Fibroblast of gingiva (primary cell): ENCODE measurements around the gene TRIM33.
"Not testable (repeated sequence)": the region's sequence is repeated elsewhere in the genome, so short reads cannot be mapped to it uniquely, and the experiment has no call there.

Source experiments
- DNase-seq: peaks from one replicate; pipeline ENCODE4 v3.0.0-alpha.2; 2011; ENCODE audit warnings: low read depth

The TRIM33 gene

DNA sequence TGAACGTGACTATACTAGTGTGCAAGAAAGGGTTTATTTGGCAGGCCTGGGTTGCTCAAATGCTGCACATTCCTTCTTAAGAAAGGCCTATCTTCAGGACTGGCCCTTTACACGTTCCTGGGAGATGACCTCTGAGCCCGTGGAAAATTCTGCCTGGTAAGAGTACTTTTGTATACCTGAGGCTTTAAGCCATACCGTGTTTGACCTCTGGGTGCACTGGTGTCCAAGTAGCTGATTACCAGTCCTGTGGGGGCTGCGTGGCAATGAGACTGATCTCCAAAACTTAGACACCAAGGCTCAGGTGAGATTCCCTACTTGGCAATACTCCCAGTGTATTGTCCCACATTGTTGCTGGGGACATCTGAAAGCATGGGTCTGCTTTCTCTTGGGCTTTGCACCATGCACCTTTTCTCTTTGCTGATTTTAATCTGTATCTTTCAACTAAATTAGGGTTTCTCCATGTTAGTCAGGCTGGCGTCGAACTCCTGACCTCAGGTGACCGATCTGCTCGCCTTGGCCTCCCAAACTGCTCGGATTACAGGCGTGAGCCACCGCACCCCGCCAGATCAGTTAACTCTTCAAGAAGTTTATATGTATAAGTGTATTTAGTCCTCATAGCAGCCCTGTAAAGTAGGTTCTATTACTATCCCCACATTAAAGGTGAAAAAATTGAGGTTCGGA, 44.5 kb downstream of the TRIM33 start:
- DNase-seq: no peak

DNA sequence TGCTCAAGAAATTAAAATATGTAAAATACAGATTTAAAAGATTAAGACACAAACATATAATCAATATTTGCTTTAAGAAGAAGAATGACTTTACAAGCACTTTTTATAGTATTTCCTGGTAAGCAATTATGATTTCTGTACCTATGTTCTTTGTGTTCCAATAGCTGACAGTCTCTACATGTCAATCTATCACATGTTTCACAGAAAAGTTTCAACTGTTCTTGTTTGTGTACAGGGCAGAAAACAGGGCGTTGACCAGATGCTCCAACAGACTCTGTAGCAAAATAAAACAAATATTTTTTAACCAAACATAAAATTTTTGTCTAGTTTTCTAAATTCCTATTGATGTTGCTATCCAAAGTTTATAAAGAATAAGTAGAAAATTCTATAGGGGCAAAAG, 48.0 kb downstream of the TRIM33 start:
- no peak for DNase-seq

DNA sequence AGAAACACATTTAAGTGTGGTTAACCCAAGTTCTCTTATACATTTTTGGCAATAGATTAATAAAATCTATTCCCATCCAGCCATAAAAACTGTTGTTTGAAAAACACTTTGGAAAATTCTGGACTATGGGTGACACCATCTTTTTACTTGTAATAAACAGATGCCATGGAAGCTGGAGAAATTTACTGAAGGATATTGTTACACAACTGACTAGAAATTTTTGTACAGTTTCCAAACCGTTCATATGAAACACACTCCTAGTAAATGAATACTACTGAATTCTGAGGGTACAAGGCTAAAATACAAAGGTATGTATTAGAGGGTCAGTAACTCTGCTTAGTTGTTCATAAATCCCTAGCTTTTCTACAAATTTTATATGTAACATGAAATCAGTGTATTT, 48.7 kb downstream of the TRIM33 start:
- peak; percentile 57 for DNase-seq

DNA sequence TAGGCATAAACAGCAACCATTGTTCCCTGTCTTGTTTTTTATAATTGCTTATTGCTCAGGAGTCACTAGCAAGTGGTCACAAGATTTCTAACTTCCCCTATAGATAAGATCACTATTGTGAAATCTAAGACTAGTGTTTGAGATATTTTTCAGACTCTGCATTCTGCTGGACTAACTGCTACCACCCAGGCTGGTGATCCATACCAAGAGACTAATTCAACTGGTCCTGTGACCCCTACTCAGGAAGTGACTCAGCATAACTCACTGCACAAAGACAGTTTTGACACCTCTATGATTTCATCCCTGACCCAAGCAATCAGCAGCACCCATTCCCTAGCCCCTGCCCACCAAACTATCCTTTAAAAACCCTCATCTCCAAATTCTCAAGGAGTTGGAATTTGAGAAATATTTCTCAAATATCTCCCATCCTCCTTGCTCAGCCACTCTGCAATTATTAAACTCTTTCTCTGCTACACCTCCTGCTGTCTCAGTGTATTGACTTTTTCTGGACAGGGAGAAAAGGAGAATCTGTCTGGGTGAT, 52.7 kb downstream of the TRIM33 start:
- DNase-seq: no peak

DNA sequence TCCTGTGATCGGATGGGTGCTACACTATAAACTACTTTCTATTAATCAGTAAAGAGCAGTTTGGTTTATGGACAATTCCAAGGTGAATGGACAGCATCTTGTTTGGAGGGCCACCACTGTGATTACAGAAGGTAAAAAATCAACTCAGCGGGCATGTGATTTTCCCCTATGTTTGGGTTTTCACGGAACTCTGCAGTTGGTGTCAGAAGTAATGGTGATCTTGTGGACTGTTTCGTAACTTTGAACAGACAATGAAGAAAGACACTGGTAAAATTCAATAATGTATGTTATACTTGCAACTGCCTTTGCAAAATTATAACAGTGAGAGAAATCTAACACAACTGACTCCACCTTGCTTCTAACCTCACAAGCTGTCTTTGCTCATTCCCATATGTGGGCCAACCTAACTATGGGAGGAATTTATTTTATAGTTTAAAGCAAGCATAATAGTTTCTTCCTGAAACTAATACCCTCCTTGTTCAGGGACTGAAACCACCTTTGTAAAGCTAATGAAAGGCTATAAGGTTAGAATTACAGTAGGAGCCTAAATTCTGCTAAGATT, 53.2 kb downstream of the TRIM33 start:
- no peak for DNase-seq

DNA sequence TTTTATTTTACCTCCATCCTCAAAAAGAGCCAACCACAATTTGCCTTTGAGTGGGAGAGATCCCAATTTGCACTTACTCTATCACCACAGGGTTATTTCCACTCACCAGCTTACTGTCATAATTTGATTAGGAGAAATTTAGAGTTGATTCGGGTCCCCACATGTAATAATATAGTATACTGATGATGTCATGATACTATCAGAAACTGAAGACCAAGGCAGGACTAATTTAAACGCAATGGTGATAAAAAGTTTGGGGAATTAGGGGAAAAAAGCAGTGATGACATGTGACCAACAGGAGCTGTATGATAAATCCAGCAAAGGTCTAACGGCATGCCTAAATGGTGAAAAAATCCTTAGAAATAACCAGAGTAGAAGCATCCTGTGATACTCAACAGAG, 54.4 kb downstream of the TRIM33 start:
- no peak for DNase-seq

DNA sequence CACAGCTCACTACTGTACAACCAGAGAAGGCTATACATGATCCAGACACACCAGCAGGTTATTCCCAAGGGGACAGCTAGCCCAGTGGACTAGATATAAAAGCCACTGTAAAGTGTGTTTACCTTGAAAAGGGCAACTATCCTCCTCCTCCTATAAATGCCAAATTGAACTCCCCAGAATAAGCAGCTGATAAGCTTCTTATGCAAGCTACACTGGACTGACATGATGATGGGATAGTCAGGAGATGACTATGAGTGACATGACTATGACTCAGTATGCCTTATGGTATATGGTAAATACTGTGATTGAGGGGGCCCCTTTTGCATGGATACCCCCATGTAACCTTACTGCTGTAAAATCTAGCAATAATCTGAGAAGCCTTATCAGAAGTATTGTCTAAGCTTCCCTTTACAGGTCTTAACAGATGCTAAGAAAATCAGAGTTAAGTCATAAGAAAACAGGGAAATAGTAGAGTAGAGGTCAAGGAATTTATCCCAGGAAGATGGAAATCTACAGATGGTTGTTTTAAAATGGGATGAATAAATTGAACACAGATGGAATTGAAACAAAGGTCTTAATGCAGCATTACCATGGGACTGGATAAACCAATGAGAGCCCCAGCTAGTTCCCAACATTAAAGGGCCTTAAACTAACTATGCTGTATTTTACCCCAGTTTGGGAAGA, 55.8 kb downstream of the TRIM33 start:
- no peak for DNase-seq

DNA sequence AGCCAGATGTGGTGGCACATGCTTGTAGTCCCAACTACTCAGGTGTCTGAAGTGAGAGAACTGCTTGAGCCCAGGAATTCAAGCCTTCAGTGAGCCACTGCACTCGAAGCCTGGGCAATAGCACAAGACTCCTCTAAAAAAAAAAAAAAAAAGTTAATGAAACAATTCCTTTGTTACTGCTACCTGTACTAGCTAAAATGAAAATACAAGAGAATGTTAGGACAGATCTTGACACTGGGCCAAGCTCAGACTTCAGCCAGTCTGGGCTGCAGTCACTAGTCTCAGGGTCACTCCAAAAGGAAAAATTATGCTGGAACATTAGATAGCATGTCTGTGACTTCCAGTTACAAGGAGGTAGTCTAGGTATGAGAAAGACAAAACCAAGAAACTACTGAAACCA, 56.5 kb downstream of the TRIM33 start:
- DNase-seq: no peak

DNA sequence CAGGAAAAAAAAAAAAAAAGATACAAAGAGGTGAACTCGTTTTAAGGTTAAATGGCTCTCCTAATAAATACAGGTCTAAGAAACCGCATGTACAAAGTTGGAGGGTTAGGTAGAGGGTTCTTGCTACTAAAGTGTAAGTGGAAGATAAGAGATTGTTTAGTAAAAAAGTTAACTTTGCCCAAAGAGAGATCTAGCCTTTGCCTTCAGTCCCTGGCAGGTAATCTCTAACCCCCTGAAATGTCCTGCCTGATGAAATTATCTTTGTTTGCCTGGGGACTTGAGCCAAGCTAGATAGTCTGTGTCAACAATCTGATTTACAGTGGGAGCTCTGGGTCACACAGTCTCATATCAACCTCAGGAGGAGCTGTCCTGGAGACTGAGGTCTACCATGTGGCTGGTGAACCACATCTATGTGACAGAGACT, 57.6 kb downstream of the TRIM33 start:
- DNase-seq: no peak

DNA sequence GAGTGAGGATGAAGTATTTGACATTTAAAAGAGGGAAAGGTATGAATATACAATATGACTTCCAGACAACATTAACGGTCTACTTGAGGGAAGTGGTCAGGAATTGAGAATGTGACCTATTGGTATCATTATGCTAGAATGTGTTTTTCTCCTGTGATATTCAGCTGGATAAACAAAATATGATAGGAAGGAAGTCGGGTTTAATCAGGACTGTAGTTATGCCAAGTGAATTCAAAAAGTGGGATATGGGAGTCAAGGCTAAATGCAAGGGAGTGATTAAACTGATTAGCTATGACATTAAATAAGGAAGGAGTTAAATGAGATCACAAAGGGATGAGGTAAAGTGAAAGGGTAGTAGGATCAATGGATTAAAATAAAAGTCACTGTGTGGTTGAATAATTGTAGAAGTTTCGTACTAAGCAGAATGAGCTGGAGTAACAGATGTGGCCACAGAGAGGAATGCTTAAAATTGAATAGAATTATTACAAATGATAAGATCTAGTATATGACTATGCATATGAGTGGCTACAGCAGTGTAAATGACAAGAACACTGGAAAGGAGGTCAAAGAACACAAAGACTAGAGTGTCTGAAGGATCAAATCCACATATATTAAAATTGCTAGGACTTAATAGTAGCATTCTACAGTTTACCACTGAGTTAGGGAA, 62.5 kb downstream of the TRIM33 start:
- DNase-seq: no peak

DNA sequence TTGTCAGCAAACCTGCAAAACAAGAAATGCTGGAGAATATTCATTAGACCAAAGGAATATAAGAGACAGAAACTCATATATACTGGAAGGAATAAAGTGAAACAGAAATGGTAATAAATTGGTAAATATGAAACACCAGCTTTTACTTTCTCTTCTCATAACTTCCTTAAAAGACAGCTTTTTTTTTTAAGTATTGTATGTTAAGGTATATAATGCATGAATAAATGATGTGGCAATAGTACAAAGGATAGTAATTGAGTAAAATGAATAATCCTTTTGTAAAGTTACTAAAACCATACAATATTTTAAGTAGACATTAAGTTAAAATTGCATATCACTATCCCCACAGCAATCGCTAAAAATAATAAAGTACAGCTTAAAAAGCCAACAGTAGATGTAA, 64.8 kb downstream of the TRIM33 start:
- DNase-seq: no peak

DNA sequence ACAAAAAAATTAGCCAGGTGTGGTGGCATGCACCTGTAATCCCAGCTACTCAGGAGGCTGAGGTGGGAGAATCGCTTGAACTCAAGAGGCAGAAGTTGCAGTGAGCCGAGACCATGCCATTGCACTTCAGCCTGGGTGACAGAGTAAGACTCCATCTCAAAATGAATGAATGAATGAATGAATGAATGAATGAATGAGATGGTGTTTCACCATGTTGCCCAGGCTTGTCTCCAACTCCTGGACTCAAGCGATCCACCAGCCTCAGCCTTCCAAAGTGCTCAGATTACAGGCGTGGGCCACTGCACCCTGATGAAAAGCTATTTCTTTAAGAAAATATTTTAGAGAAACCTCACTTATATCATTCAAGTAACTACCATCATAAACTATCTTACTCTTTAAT, 67.8 kb downstream of the TRIM33 start:
- not testable (repeated sequence) for DNase-seq

DNA sequence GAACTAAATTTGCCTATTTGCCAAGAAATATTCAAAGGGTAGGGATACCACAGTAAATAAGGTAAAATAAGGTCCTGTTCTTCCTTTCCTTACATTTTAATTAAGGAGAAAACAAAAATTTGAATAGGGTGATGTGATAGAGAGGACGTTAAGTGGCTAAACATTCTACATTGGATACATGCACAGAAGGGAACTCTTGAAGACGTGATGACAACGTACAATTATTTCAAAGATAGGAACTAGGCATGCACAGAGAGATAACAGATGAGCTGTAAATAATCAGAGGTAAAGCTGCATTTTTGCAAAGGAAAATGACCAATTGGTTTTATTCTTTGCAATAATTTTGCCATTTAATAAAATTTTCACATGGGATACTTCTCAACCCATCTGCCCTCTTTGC, 69.7 kb downstream of the TRIM33 start:
- DNase-seq: no peak

DNA sequence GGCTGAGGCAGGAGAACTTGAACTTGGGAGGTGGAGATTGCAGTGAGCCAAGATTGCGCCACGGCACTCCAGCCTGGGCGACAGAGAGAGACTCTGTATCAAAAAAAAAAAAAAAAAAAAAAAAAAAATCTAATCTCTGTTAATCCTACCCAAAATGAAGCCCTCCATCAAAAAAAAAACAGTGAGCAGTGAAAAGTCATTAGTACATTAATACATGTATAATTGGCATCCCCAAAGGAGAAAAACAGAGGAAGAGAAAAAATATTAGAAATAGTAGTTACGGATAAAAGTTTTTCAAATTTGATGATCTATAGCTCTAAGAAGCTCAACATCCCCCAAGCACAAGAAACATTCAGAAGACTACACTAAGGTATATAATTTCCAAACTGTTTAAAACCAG, 71.6 kb downstream of the TRIM33 start:
- DNase-seq: no peak

DNA sequence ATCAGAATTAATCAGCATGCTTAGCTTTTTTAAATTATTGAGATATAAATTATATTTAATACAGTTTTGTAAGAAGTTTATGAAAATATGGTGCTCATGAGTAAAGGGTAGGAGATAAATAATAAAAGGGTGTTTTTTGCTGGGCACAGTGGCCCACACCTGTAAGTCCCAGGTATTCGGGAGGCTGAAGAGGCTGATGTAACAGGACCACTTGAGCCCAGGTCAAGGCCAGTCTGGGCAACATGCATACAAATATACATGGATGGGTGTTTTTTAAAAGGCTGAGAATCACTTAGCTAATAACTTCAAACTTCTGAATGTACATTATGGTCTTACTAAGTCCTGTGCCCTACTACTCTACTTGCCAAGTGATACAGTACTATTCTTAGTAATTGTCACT, 73.2 kb downstream of the TRIM33 start:
- no peak for DNase-seq

DNA sequence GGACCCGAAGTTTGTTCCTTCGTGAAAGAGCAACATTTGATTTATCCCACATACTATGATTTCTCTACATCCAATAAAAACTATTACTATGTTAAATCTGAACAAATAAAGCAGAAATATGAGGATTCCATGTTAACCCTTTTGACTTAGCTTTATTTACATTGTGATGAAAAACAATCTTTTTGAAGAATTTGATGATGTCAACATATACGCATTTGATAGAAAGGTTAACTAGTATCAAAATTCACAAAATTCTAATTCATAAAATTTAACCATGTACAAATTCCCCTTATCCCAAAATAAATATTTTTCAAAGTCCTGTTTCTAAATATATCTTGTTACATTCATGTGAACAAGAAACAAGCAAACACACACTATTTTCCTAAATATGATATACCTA, 74.2 kb downstream of the TRIM33 start:
- DNase-seq: no peak

DNA sequence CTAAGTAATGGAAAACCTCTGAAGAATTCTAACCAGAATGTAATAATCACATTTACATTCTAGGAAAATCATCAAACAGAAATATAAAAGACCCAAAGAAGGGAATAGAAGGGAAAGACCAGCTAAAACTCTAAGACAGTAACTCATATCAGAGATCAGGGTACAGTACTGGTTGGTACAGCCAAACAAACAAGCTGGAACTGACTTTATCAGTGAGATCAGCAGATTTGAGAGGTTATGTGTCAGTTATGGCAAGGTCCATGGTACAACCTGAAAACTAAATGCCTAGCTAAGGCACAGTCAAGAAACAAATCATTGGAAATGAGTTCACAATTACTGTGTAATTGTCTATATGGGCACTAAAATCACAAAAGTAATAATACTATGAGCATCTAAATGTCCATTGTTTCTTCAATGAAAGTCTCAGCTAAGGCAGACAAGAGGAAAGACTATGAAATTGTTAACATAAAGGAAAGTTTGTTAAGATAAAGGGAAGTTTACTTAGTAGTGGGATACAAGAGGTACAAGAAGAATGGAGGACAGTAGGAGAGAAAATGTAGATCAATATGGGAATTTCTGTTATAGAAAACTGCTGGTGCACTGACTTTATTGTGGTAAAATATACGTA, 75.8 kb downstream of the TRIM33 start:
- no peak for DNase-seq

DNA sequence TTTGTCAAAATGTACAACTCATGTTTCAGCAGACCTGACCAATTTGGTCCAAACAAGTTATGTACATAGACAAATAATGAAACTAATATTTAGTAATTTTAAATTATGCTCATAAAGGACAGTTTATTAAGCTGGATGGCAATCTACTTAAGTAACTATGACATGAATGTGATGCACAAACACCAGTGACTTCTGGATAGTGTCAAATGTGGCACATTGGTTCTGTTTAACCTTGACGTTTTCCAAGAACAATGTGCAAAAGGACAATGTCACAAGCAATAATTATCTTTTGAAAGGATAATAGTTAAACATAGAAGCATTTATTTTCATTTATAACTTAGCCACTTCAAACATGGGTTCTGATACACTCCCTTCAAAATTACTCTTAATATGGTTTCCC, 80.0 kb downstream of the TRIM33 start:
- no peak for DNase-seq

DNA sequence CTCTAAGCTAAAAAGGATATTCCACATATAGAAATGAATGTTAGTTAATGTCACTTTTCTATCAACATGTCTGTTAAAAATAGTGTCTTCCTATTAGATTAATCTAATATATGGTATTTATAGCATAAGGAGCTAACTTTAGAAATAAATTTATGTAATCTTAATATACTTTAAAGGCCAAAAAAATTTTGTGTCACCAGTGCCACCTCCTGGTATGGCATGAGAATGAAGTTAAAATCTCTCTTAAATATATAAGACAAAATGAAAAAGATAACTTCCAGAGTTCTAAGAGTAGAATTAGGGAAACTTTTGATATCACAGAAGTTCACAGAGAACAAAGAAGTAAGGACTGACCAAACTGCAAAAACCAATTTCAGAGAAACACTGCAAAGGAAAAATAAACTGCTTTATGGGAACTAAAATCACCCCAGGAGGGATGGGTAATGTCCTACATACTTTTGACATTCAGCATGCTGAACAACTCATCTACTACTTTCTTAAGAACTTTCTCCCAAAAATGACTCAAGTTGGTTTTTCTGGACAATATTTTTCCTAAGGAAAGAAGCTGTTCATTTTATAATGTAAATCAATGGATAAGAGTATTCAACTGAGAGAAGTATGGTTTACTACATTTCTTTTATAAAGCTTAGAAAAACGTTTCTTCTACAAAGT, 82.8 kb downstream of the TRIM33 start:
- peak; percentile 2 for DNase-seq

DNA sequence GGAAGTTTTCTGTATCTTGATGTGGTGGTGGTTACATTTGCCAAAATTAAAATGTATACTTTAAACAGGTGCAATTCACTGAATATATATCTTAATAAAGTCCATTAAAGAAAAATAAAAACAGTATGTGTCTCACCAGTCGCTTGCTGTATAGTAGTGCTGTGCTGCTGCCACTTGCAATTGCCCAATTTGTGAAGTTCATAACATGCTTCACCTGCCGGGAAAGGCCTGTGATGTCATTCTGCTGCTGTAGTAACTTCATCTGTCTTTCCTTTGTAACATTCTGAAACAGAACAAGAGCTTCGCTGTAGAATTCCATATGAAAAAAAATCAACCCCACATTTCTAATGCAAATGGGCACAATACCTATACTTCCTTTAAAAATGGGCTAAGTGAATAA, 83.4 kb downstream of the TRIM33 start:
- DNase-seq: no peak

DNA sequence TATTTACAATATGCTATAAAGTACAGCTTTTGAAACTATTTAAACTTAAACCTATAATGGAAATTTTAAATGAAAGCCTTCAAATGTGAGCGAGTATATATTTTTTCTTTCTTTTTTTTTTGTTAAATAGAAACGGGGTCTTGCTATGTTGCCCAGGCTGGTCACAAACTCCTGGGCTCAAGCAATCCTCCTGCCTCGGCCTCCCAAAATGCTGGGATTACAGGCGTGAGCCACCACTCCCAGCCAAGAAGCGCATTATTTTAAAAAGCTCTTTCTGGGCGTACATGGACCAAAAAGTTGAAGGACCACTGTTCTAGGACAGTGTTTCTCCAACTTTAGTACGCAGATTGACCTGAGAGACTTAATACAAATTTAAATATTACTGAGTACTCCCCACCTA, 87.5 kb downstream of the TRIM33 start:
- DNase-seq: no peak

DNA sequence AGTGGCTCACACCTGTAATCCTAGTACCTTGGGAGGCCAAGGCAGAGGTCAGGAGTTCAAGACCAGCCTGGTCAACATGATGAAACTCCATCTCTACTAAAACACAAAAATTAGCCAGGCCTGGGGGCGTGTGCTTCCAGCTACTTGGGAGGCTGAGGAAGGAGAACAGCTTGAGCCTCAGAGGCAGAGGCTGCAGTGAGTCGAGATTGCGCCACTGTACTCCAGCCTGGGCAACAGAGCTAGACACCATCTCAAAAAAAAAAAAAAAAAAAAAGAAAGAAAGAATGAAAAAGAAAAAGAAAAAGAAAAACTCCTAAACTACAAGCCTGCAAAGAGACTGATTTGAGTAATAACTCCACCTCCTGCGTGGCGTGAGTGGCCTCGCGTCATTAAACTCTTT, 92.1 kb downstream of the TRIM33 start:
- DNase-seq: not testable (repeated sequence)
